Measurements from ENCODE around the gene MIPEP.

DNA sequence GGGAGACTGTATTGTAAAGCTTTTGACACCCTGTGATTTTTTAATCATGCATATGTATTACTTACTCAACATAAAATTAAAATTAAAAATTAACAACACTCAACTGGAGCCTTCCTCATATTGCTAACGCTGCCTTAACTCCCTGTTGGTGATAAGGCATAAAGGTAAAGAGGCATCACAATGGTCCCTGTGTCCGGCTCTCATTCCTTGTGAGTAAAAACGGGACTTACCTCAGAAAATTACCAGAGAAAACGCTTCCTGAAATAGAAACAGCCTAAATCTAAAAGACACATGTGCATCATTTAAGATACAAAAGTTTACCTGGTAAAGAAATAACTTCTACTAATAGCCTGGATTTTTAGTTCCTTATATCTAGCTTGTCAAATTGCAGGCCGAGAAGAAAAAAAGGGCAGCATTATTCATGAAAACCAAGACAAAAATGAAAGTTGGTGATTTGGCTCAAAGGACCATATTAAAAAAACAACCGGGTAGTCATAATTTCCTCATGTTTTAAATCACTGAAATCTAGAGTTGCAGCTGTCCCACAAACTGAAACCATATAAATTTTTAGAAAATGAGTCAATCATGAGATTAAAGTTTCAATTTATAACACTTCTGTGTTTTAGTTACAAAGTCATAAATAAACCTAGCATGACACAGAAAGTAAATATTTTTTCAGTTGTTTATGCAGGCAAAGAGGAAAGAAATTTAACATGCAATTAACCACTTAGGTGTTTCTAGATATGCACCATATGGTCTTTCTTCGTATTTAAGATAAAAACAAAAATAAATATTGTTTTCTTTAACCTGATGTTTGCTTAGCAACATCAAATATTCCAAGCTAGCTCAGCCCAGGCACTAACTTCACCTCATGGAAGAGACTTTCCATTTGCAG, 94.7 kb downstream of the MIPEP start:
- TF ChIP-seq, protein P1, sequence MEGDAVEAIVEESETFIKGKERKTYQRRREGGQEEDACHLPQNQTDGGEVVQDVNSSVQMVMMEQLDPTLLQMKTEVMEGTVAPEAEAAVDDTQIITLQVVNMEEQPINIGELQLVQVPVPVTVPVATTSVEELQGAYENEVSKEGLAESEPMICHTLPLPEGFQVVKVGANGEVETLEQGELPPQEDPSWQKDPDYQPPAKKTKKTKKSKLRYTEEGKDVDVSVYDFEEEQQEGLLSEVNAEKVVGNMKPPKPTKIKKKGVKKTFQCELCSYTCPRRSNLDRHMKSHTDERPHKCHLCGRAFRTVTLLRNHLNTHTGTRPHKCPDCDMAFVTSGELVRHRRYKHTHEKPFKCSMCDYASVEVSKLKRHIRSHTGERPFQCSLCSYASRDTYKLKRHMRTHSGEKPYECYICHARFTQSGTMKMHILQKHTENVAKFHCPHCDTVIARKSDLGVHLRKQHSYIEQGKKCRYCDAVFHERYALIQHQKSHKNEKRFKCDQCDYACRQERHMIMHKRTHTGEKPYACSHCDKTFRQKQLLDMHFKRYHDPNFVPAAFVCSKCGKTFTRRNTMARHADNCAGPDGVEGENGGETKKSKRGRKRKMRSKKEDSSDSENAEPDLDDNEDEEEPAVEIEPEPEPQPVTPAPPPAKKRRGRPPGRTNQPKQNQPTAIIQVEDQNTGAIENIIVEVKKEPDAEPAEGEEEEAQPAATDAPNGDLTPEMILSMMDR (IDR thresholded peaks at IDR 0.05): no peak
- no peak for TF ChIP-seq POLR2A (IDR thresholded peaks at IDR 0.05)

Data from adrenal gland (tissue), 5 donors.